NCI-H526 (cell line): ENCODE results near the gene GRB10.
"Not testable (repeated sequence)": the region's sequence is repeated elsewhere in the genome, so short reads cannot be mapped to it uniquely, and the experiment has no call there.

Experiments used
- DNase-seq, 2 experiments: peaks; one replicate each; lab custom pipeline; 2025; lab: John Stamatoyannopoulos, UW

Gene GRB10

GRCh38 chr7:50607524-50608125 lies 175.1 kb downstream of the GRB10 start:
- DNase-seq = no peak

DNA sequence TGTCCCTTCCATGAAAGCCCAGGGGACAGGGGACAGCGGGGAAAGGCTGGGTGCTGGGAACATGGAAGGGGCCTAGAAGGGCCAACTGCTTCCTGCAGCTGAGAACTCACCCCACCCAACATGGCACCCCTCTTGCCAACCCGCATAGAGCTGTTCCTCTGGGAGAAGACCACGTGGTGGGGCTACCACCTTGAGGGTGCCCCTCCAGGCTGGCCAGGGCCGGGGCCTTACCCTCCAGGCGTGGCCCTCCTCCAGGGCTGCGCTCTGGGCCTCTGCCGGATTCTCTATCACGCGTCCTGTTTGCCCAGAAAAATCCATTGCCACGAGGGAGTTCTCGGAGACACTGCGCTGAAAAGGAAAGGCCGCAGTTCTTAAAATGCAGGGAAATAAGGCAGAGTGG lies 177.6 kb downstream of the GRB10 start:
- DNase-seq = no peak

DNA sequence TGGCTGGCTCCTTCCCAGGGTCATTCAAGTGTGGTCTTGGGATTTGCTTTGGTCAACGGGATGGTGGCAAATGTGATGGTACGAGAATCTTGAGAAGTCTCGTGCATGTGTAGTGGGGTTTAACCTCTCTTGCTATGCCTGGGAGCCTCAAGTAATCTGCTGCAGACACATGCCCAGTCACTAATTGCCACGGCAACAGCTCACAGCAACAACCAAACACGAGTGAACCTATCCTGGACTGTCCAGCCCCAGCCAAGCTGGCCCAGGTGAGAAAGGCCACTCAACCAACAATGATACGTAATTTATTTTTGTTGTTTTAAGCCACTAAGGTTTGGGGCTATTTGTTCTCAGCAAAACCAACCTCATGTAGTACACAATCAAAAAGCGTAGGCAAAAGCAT lies 179.4 kb downstream of the GRB10 start:
- DNase-seq = no peak

GRCh38 chr7:50599385-50599784 lies 183.3 kb downstream of the GRB10 start:
- no peak for DNase-seq

GRCh38 chr7:50598460-50599343 lies 184.0 kb downstream of the GRB10 start:
- DNase-seq = no peak

DNA sequence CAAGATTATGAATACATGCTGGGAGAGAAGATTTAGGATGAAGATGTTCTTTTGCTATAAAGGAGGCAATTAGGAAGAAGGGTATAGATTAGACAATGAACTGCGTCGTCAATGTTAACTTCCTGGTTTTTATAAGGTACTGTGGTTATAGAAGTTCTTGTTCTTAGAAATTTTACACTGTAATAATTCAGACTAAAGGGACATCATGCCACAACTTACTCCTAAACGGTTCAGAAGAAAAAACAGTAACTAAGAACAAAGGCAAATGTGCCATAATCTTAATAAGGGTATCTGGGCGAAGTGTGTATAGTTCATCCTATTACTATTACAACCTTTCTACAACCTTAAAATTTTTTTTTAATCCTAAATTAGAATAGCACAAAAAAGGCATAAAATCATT lies 186.2 kb downstream of the GRB10 start:
- no peak for DNase-seq

GRCh38 chr7:50595491-50596102 lies 187.1 kb downstream of the GRB10 start:
- DNase-seq = peak in 1 of 2 experiments; percentile 38

DNA sequence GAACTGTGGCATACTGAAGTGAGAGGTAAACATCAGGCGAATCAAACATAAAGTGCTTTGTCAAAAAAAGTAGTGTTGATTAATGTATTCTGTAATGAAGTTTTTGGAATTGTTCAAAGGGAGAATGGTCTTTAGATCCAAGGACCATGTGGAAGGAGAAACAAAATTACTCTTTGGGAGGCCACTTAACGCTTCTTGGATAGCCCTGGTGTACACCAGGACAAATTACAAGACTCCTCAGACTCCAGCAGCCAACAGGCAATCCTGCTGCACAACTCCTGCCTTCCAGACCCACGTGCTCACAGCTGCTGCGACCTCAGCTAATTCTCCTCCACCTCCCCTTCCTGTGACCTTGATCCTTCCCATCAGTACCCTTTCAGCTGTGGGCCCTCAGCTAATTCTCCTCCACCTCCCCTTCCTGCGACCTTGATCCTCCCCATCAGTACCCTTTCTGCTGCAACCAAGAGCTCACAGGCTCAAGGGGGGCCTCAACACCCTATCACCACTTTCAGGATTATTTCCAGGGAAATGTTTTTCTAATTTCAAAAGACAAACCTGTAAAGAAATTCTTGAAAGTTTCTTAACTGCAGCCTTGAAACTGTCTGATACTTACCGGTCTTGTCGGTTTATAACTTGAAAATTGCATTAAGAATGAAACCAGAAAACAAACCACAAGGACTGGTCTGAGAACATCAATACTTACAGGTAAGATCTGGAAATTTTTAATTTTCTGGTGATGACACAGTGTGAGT lies 187.8 kb downstream of the GRB10 start:
- DNase-seq = no peak

GRCh38 chr7:50594136-50594535 lies 188.6 kb downstream of the GRB10 start:
- DNase-seq = peak in 1 of 2 experiments; percentile 7

- DNase-seq = no peak
Observed at GRCh38 chr7:50592940-50593339, 189.8 kb downstream of the GRB10 start.

- no peak for DNase-seq
Observed at GRCh38 chr7:50591480-50592438, 190.9 kb downstream of the GRB10 start.

GRCh38 chr7:50591098-50591479 lies 191.6 kb downstream of the GRB10 start:
- DNase-seq = no peak

GRCh38 chr7:50590535-50590934 lies 192.2 kb downstream of the GRB10 start:
- DNase-seq = no peak

- DNase-seq = no peak
Observed at GRCh38 chr7:50589364-50589763, 193.3 kb downstream of the GRB10 start.

DNA sequence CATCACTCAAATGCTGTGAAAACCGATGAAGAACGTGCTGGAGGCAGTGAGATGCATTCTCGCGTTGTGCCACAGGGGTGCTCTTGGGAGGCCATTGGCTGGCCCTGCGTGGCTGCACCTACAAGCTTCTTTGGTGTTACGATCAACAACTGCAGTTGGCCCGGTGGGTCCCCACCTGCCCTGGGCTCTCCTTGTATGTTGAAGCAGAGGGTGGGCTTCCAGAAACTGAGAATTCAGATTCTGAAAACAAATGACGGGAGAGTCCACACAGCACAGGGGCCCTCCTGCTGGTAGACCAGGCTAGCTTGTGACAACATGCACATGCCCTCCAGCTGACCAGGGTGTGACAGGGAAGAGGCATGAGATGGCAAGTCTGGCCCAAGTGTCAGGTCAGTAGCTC lies 193.8 kb downstream of the GRB10 start:
- no peak for DNase-seq

DNA sequence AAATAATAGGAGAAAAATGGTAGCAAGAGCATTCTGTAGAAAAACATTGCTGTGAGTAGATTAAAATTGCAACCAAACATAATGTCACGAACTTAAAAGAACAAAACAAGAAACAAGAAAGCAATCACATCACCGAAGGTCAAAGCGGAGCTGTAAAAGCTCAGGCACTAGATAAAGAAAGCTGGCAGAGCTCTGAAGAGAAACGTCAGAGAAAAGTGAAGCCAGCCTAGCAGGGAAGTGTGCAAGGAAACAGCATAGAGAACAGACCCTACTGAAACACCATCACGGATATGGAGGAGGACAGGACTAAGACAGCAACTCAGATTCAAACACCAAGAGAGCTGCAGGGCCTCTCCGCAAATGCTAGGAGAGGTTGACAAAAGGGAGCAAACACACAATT lies 195.0 kb downstream of the GRB10 start:
- no peak for DNase-seq

- peak in 1 of 2 experiments; percentile 20 for DNase-seq
Observed at GRCh38 chr7:50584793-50585408, 197.8 kb downstream of the GRB10 start.

GRCh38 chr7:50584386-50584785 lies 198.3 kb downstream of the GRB10 start:
- no peak for DNase-seq

GRCh38 chr7:50583295-50583694 lies 199.4 kb downstream of the GRB10 start:
- DNase-seq = not testable (repeated sequence)

DNA sequence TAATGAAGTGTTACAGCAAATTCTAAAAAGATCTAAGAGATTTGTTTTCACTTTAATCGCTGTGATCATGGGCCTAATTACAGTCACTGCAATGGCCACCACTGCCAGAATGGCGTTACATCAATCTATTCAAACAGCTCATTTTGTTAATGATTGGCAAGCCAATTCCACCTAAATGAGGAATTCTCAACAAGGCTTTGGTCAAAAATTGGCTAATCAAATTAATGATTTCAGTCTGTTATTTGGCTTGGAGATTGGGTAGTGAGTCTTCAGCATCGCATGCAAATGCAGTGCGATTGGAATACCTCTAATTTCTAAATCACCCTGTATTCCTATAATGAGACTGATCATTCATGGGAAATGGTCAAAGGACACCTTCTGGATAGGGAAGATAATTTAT lies 200.4 kb downstream of the GRB10 start:
- DNase-seq = not testable (repeated sequence)

DNA sequence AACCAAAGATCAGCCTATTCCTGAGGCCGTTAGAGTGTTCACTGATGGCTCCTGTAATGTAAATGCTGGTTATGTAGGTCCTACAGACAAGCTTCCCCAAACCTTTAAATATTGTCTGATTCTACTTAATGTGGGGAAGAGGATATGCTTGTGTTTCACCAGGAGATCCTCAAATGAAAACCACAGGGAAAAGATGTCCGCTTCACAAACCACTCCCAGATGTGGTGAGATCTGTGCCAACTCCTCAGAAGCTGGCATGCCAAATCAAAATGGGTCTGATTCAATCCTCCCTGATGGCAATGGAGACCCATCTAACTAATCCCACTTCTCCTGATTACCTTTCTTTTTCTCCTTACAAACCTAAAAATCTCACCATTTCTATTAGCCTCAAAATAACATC lies 202.0 kb downstream of the GRB10 start:
- DNase-seq = not testable (repeated sequence)
